GM23338 (cell line): ENCODE measurements around the gene PRPH. TPM values are rescaled to one million over a fixed set of nuclear protein-coding genes. Genes with fewer than 3 reads are reported as not detected.
"Not testable (repeated sequence)": the region's sequence is repeated elsewhere in the genome, so short reads cannot be mapped to it uniquely, and the experiment has no call there.

Source experiments
- ATAC-seq: fragments of 200-7000 bp; cut with Tn5 transposase; 3 replicates; pipeline ENCODE4 v1.9.1; 2020
- DNase-seq: peaks from one replicate; pipeline ENCODE4 v3.0.0-alpha.2; 2015; ENCODE audit warnings: low spot score
- H2AFZ ChIP-seq: fragments of 200-600 bp; sonication (generic); 2 replicates; pipeline ENCODE4 v1.8.0; 2016; ENCODE audit warnings: antibody characterized with exemption, mild to moderate bottlenecking, moderate library complexity
- H3F3A ChIP-seq: fragments of 200-600 bp; sonication (generic); replicated peaks from 2 replicates; pipeline ENCODE4 v1.8.0; 2017; ENCODE audit warnings: antibody characterized with exemption, mixed run types, low read depth
- H3K27ac ChIP-seq: fragments of 200-600 bp; sonication (generic); 2 replicates; pipeline ENCODE4 v1.6.1; 2016; ENCODE audit warnings: low read depth
- H3K27me3 ChIP-seq: fragments of 200-600 bp; sonication (generic); 2 replicates; pipeline ENCODE4 v1.8.0; 2016; ENCODE audit warnings: mild to moderate bottlenecking, mixed run types, moderate library complexity; ENCODE audit not compliant: insufficient read depth
- H3K36me3 ChIP-seq: fragments of 200-600 bp; sonication (generic); 2 replicates; pipeline ENCODE4 v1.8.0; 2016; ENCODE audit warnings: mild to moderate bottlenecking; ENCODE audit not compliant: insufficient read depth
- H3K4me1 ChIP-seq: fragments of 200-600 bp; sonication (generic); 2 replicates; pipeline ENCODE4 v1.8.0; 2016; ENCODE audit warnings: mild to moderate bottlenecking, moderate library complexity; ENCODE audit not compliant: insufficient read depth
- H3K4me2 ChIP-seq: fragments of 200-600 bp; sonication (generic); 2 replicates; pipeline ENCODE4 v1.7.1; 2017; ENCODE audit warnings: mixed run types
- H3K4me3 ChIP-seq: fragments of 200-600 bp; sonication (generic); 2 replicates; pipeline ENCODE4 v1.6.1; 2016; ENCODE audit warnings: mixed run types
- H3K79me2 ChIP-seq: fragments of 200-600 bp; sonication (generic); replicated peaks from 2 replicates; pipeline ENCODE4 v1.8.0; 2017; ENCODE audit warnings: mild to moderate bottlenecking; ENCODE audit not compliant: insufficient read depth
- H3K9me2 ChIP-seq: fragments of 200-600 bp; sonication (generic); 2 replicates; pipeline ENCODE4 v1.8.0; 2017; ENCODE audit not compliant: insufficient read depth
- H4K20me1 ChIP-seq: fragments of 200-600 bp; sonication (generic); replicated peaks from 2 replicates; pipeline ENCODE4 v1.8.0; 2017; ENCODE audit warnings: mild to moderate bottlenecking; ENCODE audit not compliant: insufficient read depth
- H3K27ac Mint-ChIP-seq: 2 replicates; pipeline ENCODE4 v1.8.0; 2020; ENCODE audit warnings: inconsistent platforms, mild to moderate bottlenecking, moderate library complexity, mixed read lengths
- H3K27me3 Mint-ChIP-seq: 3 replicates; pipeline ENCODE4 v1.8.0; 2022; ENCODE audit warnings: low read depth, mild to moderate bottlenecking, moderate library complexity, mixed read lengths, inconsistent platforms; ENCODE audit not compliant: insufficient read depth, poor library complexity
- H3K36me3 Mint-ChIP-seq: 3 replicates; pipeline ENCODE4 v1.8.0; 2021; ENCODE audit warnings: low read depth, mild to moderate bottlenecking, inconsistent platforms, moderate library complexity, mixed read lengths
- H3K4me1 Mint-ChIP-seq: 3 replicates; pipeline ENCODE4 v1.8.0; 2020; ENCODE audit warnings: mild to moderate bottlenecking, inconsistent platforms, mixed read lengths
- H3K4me3 Mint-ChIP-seq: 3 replicates; pipeline ENCODE4 v1.8.0; 2021; ENCODE audit warnings: moderate library complexity, mild to moderate bottlenecking, inconsistent platforms, mixed read lengths
- H3K9me3 Mint-ChIP-seq: 3 replicates; pipeline ENCODE4 v1.8.0; 2020; ENCODE audit warnings: moderate library complexity, mild to moderate bottlenecking, inconsistent platforms, mixed read lengths
- ETS1 ChIP-seq: IDR thresholded peaks from 2 replicates; pipeline ENCODE4 v1.6.1; 2016; ENCODE audit warnings: antibody characterized with exemption
- EZH2 ChIP-seq: fragments of 200-600 bp; sonication (generic); IDR thresholded peaks from one replicate; pipeline ENCODE4 v1.8.0; 2017; ENCODE audit warnings: antibody characterized with exemption, mild to moderate bottlenecking, low read depth; ENCODE audit not compliant: unreplicated experiment
- EZH2phosphoT487 ChIP-seq: fragments of 200-600 bp; sonication (generic); IDR thresholded peaks from one replicate; pipeline ENCODE4 v1.8.1; 2018; ENCODE audit warnings: antibody characterized with exemption; ENCODE audit not compliant: unreplicated experiment
- NANOG ChIP-seq: IDR thresholded peaks from 2 replicates; pipeline ENCODE4 v1.6.1; 2016; ENCODE audit warnings: antibody characterized with exemption, borderline replicate concordance
- POLR2AphosphoS5 ChIP-seq: IDR thresholded peaks from 2 replicates; pipeline ENCODE4 v1.6.1; 2016; ENCODE audit warnings: antibody characterized with exemption, low read depth
- REST ChIP-seq: IDR thresholded peaks from one replicate; pipeline ENCODE4 v1.6.1; 2018; ENCODE audit warnings: antibody characterized with exemption; ENCODE audit not compliant: unreplicated experiment
- STAT1 ChIP-seq: IDR thresholded peaks from one replicate; pipeline ENCODE4 v1.6.1; 2016; ENCODE audit warnings: antibody characterized with exemption; ENCODE audit not compliant: unreplicated experiment
- ZNF331 ChIP-seq: fragments of 250-450 bp; sonication (Bioruptor Pico); IDR thresholded peaks from 2 replicates; pipeline ENCODE4 v1.5.0; 2020; ENCODE audit warnings: low read depth, mild to moderate bottlenecking, moderate library complexity
- ZNF462 ChIP-seq: fragments of 250-450 bp; sonication (Bioruptor Pico); IDR thresholded peaks from 2 replicates; pipeline ENCODE4 v1.5.0; 2020; ENCODE audit warnings: mild to moderate bottlenecking, moderate library complexity
- polyA plus RNA-seq: library from polyadenylated mRNA; unstranded; fragments of >200 nt; fragmentation: Nextera tagmentation; extraction: Ambion mirVana; gene quantifications from 2 replicates; pipeline ENCODE4 v1.2.1, GENCODE V29; 2016
- total RNA-seq: library from RNA; depleted of rRNA; stranded (reverse); fragments of >200 nt; shearing (Covaris generic); gene quantifications from 2 replicates; pipeline ENCODE4 v1.2.3, GENCODE V29; 2014

PRPH gene
- total and polyA plus RNA-seq, 2 experiments from 2014 or later: 0.24 to 0.36 TPM

GRCh38 chr12:49320411-49321103 lies 25.6 kb downstream of the PRPH start:
- ATAC-seq, H3K36me3 ChIP-seq, H3K4me3 ChIP-seq, H3K27ac ChIP-seq, DNase-seq, H3K27ac Mint-ChIP-seq, H3F3A ChIP-seq, H3K9me3 Mint-ChIP-seq, H3K4me3 Mint-ChIP-seq, H3K9me2 ChIP-seq, H3K27me3 ChIP-seq, H4K20me1 ChIP-seq, H2AFZ ChIP-seq, H3K27me3 Mint-ChIP-seq, H3K4me2 ChIP-seq, H3K79me2 ChIP-seq: not testable (repeated sequence)
- Mint-ChIP-seq H3K36me3 (peaks cover 16% of the 10 kb centered on the region; the same call in 2 of the 3 replicates), H3K4me1 (peaks cover 11% of the 10 kb centered on the region)
- H3K4me1 ChIP-seq: peaks cover 11% of the 10 kb centered on the region; the same call in 1 of the 2 replicates

GRCh38 chr12:49322367-49322707 lies 27.4 kb downstream of the PRPH start:
- H3K27ac ChIP-seq: no peak overlapping the region
- TF ChIP-seq ETS1: no peak
- no peak for TF ChIP-seq ZNF331 (CRISPR knock-in tag)
- TF ChIP-seq NANOG: no peak
- TF ChIP-seq POLR2AphosphoS5: no peak
- no peak for TF ChIP-seq ZNF462
- TF ChIP-seq EZH2phosphoT487: no peak
- no peak for TF ChIP-seq STAT1
- TF ChIP-seq EZH2: no peak
- TF ChIP-seq REST: no peak

More at GRCh38 chr12:49322367-49322707, 27.4 kb downstream of the PRPH start:
- no peaks in the 10 kb centered on the region for H3K9me3 Mint-ChIP-seq
- H3K27me3 ChIP-seq: 0 out of 2 replicates have a peak, but pooled peaks cover 9% of the 10 kb centered on the region
- peak overlapping the region; percentile 56 for H3K4me3 ChIP-seq
- no peaks in the 10 kb centered on the region for H3K9me2 ChIP-seq
- DNase-seq (no peak), ATAC-seq (no peak)
- H3K4me2 ChIP-seq: peak overlapping the region; percentile 76
- peak overlapping the region; percentile 78 for H2AFZ ChIP-seq
- peaks cover 11% of the 10 kb centered on the region; the same call in 1 of the 2 replicates for H3K36me3 ChIP-seq
- peak overlapping the region; percentile 55 for H3K27ac Mint-ChIP-seq
- peaks cover 28% of the 10 kb centered on the region for H3K36me3 Mint-ChIP-seq
- peaks cover 6% of the 10 kb centered on the region; the same call in 1 of the 2 replicates for H3K79me2 ChIP-seq
- peaks cover 11% of the 10 kb centered on the region for H3K4me1 Mint-ChIP-seq
- H3F3A ChIP-seq: no peaks in the 10 kb centered on the region; the same call in 1 of the 2 replicates
- H3K4me3 Mint-ChIP-seq: peak overlapping the region; percentile 100
- H4K20me1 ChIP-seq: no peaks in the 10 kb centered on the region
- H3K4me1 ChIP-seq: peaks cover 11% of the 10 kb centered on the region; the same call in 1 of the 2 replicates
- peaks cover 6% of the 10 kb centered on the region for H3K27me3 Mint-ChIP-seq
